Subcutaneous adipose tissue (tissue), 4 donors: ENCODE results near the gene TMTC1. TPM values are rescaled to one million over a fixed set of nuclear protein-coding genes. Genes with fewer than 3 reads are reported as not detected.

Source experiments
- CTCF ChIP-seq: fragments of 450-650 bp; IDR thresholded peaks from one replicate; pipeline ENCODE4 v1.5.1; 2016; ENCODE audit warnings: low read depth, mild to moderate bottlenecking, control low read depth, antibody characterized with exemption, moderate library complexity
- total RNA-seq, 4 donors: library from RNA; depleted of rRNA; stranded (reverse); fragments of >200 nt; gene quantifications; one replicate each; pipeline ENCODE4 v1.1.0, GENCODE V29; 2016

The TMTC1 gene
- total RNA-seq, 4 donors from 2014 or later = 45.4 to 153 (median 85.2) TPM

- TF ChIP-seq CTCF = no peak
Observed at GRCh38 chr12:29688914-29689313, 94.8 kb downstream of the TMTC1 start.

DNA sequence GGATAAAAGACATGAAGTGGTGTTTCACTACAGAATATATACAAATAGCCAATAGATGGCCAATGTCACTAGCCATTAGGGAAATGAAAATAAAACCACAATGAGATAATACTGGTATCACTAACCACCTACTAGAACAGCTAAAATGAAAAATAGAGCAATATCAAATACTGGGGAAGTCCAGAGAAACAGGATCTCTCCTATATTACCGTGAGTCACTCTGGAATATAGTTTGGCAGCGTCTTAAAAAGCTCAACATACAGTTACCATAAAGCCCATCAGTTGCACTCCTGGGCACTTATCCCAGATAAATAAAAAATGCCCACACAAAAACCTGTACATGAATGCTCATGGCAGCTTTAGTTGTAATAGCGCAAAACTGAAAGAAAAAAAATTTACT is 101.7 kb downstream of the TMTC1 start:
- TF ChIP-seq CTCF = no peak

DNA sequence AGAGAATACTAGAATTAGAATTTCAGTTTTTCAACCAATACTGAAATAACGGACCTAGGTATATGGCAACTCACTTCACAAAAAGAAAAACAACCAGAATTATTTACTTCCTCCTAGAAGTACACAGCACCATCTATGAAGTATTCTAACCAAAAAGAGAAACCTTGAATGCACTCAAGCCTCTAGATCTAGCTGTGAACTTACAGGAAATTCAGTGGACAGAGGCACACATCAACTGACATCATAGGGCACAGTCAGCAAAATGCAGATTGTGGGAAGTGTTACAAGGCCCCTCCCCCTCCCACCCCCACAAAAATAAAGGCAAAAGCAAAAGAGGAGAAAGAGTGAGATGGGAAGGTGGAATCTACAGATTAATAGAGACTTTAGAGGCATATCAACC is 102.4 kb downstream of the TMTC1 start:
- TF ChIP-seq CTCF = no peak

- TF ChIP-seq CTCF = no peak
Observed at GRCh38 chr12:29676676-29677075, 107.1 kb downstream of the TMTC1 start.

DNA sequence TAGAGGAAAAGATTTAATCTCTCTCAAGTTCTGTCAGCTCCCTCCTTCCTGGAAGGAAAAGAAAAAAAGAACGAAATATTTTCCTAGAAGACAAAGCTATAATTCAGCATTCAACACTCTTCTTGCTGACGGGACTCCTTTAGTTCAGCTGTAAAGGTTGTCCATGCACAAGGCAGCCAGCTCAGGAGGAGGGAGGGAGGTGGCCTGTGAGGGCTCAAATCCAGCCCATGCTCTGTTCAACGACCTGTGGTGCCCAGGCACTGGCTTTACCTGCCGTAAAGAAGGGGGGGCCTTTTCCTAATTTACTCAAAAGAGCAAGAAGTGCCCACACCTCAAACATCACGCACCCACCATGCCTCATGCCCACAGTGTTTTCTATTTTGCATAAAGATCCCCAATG is 109.3 kb downstream of the TMTC1 start:
- TF ChIP-seq CTCF = no peak

- no peak for TF ChIP-seq CTCF
Observed at GRCh38 chr12:29673346-29673745, 110.4 kb downstream of the TMTC1 start.

DNA sequence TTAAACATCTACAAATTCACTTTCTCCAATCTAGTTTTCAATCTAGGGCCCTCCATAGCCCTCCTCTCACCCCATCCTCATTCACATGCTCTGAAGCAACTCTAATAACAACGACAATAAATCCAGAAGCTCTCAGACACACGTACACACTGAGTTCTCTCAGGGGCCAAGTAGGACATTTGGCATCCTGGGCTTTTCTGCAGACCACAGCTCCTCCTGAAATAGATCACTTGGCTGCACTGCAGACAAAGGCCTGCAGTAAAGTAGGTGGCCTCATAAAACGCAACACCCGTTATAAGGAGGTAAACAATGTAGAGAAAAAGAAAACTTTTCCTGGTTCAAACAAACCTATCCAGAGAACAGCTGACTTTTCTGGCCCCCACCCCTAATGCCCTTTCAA is 111.2 kb downstream of the TMTC1 start:
- TF ChIP-seq CTCF = no peak
